ENCODE measurements around the gene GREB1.

Gene GREB1

DNA sequence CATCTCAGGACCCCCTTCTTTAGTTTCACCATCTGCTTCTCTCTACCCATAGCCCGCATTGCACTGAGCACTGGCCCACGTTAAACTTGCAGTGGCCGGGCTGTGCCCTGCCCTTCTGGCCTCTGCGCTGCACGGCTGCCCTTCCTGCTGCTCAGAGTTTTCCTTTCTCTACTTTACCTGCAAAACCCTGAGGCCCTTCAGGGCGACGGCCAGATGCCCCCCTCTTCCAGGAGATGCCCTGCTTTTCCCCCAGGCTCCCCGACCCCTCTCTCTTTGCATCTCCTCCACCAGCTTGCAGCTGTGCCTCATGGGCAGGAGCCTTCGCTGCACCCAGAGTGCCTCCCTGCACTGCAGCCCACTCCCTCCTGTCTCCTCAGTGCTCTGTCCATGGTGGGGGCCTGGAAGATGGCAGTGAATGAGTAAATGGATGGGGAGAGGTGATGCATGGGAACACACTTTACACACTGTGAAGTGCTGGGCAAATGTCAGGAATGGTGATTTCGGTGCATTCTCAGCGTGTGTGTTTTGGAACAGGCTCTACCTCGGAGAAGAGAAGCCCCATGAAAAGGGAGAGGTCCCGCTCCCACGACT lies 82.3 kb downstream of the GREB1 start:
- DNase-seq = no peak

DNA sequence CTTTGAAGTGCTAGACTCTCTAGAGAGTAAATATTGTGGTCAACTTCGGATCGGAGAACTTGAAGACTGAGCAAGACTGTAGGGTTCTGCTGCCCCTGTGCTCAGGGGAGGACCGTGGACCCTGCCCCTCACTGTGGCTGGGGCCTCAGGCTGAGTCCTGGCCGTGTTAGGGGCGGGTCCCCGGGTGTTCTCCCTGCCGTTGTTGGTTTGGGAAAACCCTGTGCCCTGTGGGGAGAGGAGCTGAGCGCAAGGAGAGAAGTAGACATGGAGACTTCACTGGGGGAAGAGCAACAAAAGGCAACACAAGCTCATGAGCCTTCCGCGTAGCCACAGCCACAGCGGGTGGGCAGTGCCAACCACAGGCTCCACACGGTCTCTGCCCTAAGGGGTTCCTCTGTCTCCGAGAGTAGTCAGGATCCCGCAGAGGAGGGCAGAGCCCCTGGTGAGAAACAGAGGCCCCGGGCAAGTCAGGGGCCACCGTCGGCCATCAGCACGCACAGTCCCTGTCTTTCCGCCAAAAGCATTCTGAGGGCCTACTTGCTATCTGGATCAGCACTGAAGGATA lies 83.1 kb downstream of the GREB1 start:
- no peak for DNase-seq

GRCh38 chr2:11617527-11617926 lies 83.7 kb downstream of the GREB1 start:
- DNase-seq = no peak

GRCh38 chr2:11617984-11618707 lies 84.3 kb downstream of the GREB1 start:
- no peak for DNase-seq

DNA sequence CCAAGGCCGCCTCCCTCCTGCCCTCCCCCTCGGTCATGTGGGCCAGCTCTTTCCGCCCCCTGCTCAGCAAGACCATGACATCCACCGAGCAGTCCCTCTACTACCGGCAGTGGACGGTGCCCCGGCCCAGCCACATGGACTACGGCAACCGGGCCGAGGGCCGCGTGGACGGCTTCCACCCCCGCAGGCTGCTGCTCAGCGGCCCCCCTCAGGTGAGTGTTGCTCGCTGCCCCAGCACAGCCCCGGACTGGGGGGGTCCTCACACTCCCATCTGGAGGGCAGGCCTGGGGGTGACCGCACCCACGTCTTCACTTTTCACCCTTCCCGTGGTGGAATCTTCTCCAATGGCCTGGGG lies 84.8 kb downstream of the GREB1 start:
- DNase-seq = no peak

GRCh38 chr2:11621410-11621809 lies 87.6 kb downstream of the GREB1 start:
- DNase-seq = no peak

GRCh38 chr2:11622611-11623010 lies 88.8 kb downstream of the GREB1 start:
- no peak for DNase-seq

- DNase-seq = no peak
Observed at GRCh38 chr2:11624893-11625292, 91.0 kb downstream of the GREB1 start.

GRCh38 chr2:11625671-11626070 lies 91.8 kb downstream of the GREB1 start:
- no peak for DNase-seq

- no peak for DNase-seq
Observed at GRCh38 chr2:11628675-11629074, 94.8 kb downstream of the GREB1 start.

DNA sequence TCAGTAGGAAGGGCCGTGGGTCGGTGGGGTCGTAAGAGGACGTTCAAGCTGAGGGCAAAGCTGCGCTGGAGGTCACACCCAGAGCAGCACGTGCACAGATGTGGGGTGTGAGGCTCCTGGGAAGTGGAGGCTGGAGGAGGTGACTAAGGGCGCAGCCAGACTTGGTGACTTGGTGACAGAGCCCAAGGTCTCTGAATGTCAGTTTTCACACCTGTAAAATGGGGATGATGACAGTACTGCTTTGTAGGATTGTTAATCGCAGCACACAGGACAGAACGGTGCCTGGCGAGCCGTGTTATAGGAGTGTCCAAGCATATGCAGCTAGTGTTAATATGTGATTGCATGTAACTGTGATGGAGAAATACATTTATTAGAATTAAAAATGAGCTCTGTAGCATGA lies 95.4 kb downstream of the GREB1 start:
- no peak for DNase-seq

DNA sequence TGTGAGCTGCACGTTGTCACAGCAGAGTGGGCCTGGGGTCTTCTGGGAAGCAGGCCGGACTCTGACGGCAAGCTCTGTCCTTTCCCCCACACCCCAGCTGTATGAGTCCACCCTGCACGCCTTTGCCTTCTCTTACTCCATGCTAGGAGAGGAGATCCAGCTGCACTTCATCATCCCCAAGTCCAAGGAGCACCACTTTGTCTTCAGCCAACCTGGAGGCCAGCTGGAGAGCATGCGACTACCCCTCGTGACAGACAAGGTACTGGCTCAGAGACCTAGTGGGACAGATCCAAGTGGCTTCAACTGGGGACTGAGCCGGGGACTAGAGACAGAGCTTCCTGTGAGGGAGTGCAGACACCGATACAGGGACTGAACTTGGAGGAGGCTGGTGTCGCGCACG lies 96.0 kb downstream of the GREB1 start:
- no peak for DNase-seq

DNA sequence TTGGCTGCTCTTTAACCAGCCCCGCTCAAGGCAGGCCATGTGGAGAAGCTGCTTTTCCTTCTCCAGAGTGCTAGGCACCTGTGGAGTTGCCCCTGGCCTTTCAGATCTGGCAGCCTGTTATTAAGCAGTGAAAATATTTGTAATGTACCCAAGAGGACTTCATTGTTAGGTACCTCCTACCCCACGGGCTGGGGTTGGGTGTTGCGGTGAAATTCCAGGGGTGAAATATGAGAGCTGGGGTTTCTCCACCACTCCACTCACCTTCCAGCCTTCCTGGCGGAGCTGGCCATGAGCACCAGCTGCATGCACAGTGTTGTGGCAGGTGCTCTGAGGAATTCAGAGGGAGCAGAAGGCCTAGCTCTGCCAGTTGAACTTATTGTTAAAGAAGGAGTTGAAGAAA lies 97.0 kb downstream of the GREB1 start:
- no peak for DNase-seq

- DNase-seq = no peak
Observed at GRCh38 chr2:11631462-11631861, 97.6 kb downstream of the GREB1 start.

DNA sequence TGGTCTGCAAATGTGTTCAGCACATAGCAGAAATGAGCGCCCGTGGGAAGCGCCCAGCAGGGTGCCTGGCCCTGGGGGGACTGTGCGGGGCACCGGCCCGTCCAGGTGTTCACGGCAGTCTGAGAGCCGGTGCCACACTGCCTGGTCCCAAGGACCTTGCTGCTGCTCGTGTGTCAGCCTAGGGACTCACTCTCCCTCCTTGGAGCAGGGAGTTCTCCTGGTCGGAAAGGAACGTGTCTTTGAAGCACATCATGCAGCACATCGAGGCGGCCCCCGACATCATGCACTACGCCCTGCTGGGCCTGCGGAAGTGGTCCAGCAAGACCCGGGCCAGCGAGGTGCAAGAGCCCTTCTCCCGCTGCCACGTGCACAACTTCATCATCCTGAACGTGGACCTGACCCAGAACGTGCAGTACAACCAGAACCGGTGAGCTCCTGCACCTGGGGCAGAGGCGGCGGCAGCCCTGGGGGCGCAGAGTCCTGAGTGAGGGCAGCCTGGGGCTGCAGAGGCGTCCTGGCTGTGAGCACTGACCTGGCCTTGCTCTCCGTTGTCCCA lies 100.2 kb downstream of the GREB1 start:
- no peak for DNase-seq

DNA sequence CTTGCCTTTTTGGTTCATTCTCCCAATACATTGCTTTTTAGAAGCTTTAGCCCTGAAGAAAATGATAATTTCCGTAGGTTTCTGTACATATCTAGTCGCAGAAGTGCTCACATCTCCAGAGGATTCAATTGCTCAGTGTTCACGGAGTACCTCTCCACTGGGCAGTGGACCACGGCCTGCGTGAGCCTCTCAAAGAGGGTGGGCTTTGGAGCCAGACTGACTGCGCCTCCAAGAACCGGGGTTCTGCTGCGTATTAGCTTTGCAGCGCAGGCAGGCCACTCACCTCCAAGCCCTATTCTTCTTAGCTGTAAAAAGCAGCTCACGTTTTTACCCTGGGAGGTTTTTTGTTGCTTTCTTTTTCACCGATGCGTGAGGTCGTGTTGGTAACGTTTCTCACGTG lies 100.7 kb downstream of the GREB1 start:
- no peak for DNase-seq

DNA sequence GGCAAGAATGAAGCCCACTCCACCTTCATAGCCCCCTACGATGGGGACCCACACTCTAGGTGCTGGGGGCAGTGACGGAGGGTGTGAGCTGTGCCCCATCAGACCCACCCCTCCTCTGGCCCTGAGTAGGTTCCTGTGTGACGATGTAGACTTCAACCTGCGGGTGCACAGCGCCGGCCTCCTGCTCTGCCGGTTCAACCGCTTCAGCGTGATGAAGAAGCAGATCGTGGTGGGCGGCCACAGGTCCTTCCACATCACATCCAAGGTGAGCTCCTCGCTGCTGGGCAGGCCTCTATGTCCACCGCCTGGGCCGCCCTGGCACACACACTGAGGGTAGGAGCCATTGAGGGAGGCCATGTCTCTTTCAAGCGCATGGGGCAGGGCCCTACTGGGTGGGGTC lies 101.3 kb downstream of the GREB1 start:
- DNase-seq = no peak

- no peak for DNase-seq
Observed at GRCh38 chr2:11636593-11637295, 102.9 kb downstream of the GREB1 start.

DNA sequence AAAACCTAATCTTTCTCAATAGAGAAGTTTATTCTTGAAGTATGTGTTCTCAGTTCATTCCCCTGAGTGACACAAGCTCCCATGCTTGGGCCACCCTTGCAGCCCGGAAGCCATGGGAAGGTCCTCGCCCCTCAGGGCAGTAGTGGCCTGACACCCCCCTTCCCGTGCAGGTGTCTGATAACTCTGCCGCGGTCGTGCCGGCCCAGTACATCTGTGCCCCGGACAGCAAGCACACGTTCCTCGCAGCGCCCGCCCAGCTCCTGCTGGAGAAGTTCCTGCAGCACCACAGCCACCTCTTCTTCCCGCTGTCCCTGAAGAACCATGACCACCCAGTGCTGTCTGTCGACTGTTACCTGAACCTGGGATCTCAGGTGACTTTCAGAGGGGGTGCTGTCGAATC lies 103.7 kb downstream of the GREB1 start:
- DNase-seq = no peak

- DNase-seq = no peak
Observed at GRCh38 chr2:11639503-11639902, 105.7 kb downstream of the GREB1 start.

GRCh38 chr2:11640132-11640531 lies 106.3 kb downstream of the GREB1 start:
- DNase-seq = no peak

DNA sequence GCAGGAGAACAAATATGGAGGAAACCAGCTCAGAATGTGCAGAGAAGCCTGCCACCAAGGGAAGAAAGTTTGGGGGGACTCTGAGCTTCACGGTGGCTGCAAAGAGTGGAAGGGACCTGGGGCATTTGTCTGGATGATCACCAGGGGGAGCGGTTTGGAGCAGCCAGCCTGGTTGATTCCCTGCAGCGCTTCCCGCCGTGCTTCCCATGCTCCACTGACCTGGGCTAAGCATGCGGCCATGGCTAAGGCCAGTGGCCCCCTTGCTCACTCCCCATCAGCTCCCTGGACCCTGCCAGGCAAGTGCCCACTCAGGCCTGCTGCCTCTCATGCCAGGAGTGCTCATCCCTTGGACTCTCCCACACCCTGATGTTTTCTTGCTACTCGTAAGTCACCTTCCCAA lies 109.1 kb downstream of the GREB1 start:
- no peak for DNase-seq

DNA sequence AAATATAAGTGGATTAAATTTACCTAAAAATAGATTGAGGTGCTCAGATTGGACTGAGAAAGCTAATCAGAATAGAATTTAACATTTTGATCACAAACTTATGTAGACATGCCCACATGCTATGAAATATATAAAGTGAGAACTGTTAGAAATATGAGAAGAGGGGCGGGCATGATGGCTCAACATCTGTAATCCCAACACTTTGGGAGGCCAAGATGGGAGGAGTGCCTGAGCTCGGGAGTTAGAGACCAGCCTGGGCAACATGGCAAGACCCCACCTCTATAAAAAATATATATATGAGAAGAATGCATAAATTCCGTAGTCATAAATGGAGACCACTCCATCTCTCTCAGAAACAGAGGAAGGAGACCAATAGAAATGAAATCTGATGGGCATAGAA lies 110.4 kb downstream of the GREB1 start:
- DNase-seq = no peak

DNA sequence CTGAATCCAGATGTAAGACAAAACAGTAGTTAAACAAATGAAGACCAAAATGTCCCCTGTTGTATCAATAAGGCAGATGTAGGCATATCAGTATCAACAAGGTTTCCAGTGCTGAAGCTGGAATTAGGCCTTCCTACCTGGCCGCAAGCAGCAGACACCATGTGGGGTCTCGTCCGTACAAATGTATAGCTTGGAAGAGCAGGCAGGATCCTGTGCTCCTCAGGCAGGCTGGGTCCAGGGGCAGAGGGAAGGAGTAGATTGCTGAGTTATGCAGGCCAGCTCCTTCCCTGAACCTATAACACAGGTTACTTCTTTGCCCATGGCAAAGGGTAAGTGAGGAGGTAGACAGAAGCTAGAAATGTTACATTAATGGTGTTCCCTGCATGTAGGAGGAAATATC lies 112.7 kb downstream of the GREB1 start:
- no peak for DNase-seq

Measured in NCI-H1105 treated with DMSO at 0.1 percent for 48 hours (cell line).